Gastroesophageal sphincter (tissue), 3 donors: ENCODE results near the gene GRID1.

Experiments
- CTCF ChIP-seq, 4 experiments: fragments of 200-600 bp in 2 of 4; fragments of 450-650 bp in 2 of 4; sonication (generic) in 1 of 4; IDR thresholded peaks; one replicate each; pipeline ENCODE4 v1.5.1; 2017 to 2019; ENCODE audit warnings: antibody characterized with exemption in 4 of 4, mild to moderate bottlenecking in 2 of 4, moderate library complexity in 2 of 4
- POLR2A ChIP-seq, 2 donors: fragments of 450-650 bp; IDR thresholded peaks; one replicate each; pipeline ENCODE4 v1.6.1; 2017; ENCODE audit warnings: antibody characterized with exemption in 2 of 2, mild to moderate bottlenecking in 2 of 2, moderate library complexity in 1 of 2

DNA sequence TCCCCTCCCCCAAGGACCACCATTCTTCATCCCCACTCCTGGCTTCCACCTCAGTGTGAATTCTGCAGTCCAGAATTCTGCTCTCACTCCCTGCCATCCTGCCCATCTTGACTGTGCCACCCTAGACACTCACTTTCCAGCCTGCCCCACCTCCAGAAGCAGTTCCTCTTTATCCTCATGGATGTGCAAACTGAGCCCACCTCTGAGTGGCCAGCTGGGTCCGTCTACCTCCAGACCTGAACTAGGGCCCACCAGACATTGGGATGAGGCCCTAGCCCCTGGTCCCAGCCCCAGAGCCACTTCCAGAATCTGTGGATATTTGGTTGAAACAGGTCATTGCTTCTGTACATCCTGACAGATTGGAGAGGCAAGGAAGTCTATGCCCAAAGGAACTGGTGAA lies 58.5 kb downstream of the GRID1 start:
- TF ChIP-seq POLR2A (IDR thresholded peaks at IDR 0.05) (no peak), CTCF (IDR thresholded peaks at IDR 0.05) (no peak)
